TTC549 (cell line): ENCODE data around the gene PRAMEF10.
"Not testable (repeated sequence)": the region's sequence is repeated elsewhere in the genome, so short reads cannot be mapped to it uniquely, and the experiment has no call there.

ENCODE experiments used
- FAIRE-seq: peaks from 2 replicates; lab custom pipeline; 2012; peaks lifted over from hg19 to GRCh38; lab: Jason Lieb, UNC

The PRAMEF10 gene, protein sequence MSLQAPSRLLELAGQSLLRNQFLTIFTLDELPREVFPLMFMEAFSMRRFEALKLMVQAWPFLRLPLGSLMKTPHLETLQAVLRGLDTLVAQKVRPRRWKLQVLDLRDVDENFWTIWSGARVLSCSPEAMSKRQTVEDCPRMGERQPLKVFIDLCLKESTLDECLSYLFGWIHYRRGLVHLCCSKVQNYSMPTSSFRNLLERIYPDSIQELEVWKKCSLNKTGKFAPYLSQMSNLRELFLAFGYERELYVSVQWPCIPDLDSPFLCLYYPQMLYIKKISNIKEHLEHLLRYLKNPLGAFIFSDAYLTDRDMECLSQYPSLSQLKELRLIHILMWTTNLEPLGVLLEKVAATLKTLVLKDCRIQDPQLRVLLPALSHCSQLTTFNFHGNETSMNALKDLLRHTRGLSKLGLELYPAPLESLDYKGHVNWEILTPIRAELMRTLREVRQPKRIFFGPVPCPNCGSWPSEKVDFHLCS

DNA sequence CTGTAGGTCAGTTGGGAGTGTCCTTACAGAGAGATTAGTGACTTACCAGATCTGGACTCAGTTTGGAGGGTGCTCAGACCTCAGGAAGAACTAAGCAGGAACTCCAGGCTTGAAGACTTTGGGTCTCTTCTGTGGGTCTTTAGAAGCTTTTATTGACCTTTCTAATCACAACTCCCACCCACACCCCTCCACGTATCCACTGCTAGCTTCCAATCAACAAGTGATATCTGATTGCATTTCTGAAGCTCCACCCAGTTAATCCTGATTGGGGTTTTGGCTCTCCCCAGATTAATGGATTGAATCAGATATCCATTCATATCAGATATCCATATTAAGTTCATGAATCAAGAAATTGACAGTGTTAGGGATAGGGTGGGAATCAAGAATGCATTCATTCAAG, at the start of gene PRAMEF10:
Gene PRAMEF10, minus strand, starts transcription at position 101 of the 400 bp plus-strand sequence. CDS start 2,423 bp downstream, outside the sequence.
- not testable (repeated sequence) for FAIRE-seq

GRCh38 chr1:12947480-12947879, 49.4 kb upstream of the PRAMEF10 start, which contains the start of gene PRAMEF6:
TSS of gene PRAMEF6 (minus strand) at chr1:12947580. CDS start at chr1:12942518, 5,062 bp downstream.
- not testable (repeated sequence) for FAIRE-seq

DNA sequence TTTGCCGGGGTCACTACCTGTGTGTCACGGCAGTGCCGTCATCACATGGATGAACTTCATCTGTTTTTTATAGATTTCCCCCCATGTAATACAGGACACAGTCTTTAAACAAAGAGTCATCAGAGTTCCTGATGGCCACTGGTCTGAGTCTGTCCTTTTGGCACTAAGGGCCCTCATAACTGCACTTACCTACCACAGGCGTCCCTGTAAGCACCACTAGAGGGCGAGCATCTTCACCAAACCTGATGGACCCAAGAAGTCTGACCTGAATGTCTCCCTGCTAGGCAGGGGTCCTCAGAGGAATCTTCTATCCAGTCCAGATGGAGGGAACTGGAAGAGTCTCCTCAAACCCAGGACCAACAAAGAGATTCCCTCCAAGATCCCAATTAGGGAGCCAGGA, 26.3 kb upstream of the PRAMEF10 start:
- not testable (repeated sequence) for FAIRE-seq

DNA sequence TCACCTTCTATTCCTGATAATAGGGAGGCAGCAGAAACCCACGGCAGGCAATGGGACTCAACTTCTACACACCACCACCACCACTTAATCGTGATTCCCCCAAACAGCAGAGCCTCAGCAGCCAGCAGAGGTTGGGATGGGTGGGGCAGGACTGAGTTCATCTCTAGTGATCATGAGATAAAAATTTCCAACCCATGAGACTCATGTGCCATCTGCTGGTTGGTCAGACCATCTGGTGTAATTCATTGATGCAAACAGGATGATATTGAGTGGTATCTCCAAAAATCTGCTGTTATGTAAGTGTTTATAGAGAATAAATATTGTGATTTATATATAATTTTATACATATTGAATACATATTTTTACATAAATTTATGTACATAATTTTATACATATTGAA, 23.7 kb upstream of the PRAMEF10 start:
- FAIRE-seq = peak; percentile 33

DNA sequence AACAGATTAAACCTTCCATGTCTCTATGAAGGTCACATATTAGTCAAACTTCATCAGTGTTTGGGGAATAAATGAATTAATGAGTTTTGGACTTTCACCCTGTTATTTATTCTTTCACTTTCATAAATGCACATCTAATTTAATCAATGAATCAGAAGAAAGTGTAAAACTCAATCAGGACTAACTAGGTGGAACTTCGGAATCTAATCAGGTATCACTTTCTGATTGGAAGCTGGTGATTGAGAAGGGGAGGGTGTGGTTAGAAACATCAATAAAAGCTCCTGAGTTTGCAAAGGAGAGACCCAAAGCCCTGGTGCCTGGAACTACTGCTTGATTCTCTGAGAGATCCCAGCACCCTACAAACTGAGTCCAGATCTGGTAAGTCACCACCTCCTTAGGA, 18.2 kb upstream of the PRAMEF10 start, which contains the start of gene PRAMEF7:
Gene PRAMEF7, plus strand, starts transcription at position 301 of the 400 bp plus-strand sequence. CDS start 1,083 bp downstream, outside the sequence.
- not testable (repeated sequence) for FAIRE-seq

GRCh38 chr1:12903793-12904572, 5.9 kb upstream of the PRAMEF10 start:
- not testable (repeated sequence) for FAIRE-seq

DNA sequence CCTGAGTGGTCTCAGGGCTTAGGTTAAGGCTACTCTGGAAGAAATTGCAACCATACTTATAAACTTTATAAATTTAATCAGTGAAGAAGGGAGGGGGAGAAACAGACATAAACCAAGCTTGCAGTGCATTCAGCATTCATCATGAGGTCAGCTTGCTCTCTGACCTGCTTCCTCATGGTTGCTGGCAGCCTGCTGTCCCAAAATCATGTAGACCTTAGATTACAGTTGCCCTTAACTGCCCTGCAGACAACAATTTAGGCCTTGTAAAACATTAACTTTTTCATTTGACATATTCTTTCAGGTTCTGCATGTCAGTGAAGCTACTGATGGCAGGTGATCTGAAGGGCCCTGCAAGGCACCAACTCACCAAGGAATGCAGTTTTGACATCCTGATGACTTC, 1.1 kb upstream of the PRAMEF10 start:
- not testable (repeated sequence) for FAIRE-seq

DNA sequence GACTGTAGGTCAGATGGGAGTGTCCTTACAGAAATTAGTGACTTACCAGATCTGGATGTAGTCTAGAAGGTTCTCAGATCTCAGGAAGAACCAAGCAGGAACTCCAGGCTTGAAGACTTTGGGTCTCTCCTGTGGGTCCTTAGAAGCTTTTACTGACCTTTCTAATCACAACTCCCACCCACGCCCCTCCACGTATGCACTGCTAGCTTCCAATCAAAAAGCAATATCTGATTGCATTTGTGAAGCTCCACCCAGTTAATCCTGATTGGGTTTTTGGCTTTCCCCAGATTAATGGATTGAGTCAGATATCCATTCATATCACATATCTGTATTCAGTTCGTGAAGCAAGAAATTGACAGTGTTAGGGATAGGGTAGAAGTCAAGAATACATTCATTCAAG, 12.0 kb downstream of the PRAMEF10 start, which contains the start of gene PRAMEF4:
Gene PRAMEF4, minus strand, starts transcription at position 101 of the 400 bp plus-strand sequence. CDS start 2,807 bp downstream, outside the sequence.
- not testable (repeated sequence) for FAIRE-seq

GRCh38 chr1:12878453-12878852, 19.6 kb downstream of the PRAMEF10 start:
- not testable (repeated sequence) for FAIRE-seq

- not testable (repeated sequence) for FAIRE-seq
Observed at GRCh38 chr1:12863131-12863880, 34.8 kb downstream of the PRAMEF10 start.

DNA sequence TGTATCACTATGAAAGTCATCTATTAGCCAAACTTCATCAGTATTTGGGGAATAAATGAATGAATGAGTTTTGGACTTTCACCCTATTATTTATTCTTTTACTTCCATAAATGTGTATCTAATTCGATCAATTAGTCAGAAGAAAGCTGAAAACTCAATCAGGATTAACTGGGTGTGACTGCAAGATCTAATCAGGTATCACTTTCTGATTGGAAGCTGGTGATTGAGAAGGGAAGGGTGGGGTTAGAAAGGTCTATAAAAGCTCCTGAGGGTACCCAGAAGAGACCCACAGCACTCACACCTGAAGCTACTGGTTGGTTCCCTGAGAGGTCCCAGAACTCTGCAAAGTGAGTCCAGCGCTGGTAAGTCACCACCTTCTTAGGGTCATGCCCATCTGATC, 41.3 kb downstream of the PRAMEF10 start, which contains the start of gene PRAMEF2:
Gene PRAMEF2, plus strand, starts transcription at position 301 of the 400 bp plus-strand sequence. CDS start 1,924 bp downstream, outside the sequence.
- FAIRE-seq = not testable (repeated sequence)

DNA sequence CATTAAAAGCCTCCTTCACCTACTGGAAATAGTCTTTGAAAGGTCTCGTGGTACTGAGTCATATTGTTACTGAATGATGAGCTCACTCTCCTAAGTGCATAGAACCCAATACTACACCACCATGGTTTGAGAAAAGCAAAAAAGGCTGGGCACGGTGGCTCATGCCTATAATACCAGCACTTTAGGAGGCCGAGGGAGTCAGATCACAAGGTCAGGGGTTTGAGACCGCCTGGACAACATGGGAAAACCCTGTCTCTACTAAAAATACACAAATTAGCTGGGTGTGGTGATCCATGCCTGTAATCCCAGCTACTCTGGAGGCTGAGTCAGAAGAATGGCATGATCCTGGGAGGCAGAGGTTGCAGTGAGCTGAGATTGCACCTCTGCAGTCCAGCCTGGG, 46.3 kb downstream of the PRAMEF10 start:
- FAIRE-seq = no peak

DNA sequence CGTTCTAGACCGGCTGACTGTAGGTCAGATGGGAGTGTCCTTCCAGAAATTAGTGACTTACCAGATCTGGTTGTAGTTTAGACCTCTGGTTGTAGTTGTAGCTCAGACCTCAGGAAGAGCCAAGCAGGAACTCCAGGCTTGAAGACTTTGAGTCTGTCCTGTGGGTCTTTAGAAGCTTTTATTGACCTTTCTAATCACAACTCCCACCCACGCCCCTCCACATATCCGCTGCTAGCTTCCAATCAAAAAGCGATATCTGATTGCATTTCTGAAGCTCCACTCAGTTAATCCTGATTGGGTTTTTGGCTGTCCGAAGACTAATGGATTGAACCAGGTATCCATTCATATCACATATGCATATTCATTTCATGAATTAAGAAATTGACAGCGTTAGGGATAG, 49.5 kb downstream of the PRAMEF10 start, which contains the start of gene HNRNPCL1:
Gene HNRNPCL1, minus strand, starts transcription at position 101 of the 400 bp plus-strand sequence. CDS start 431 bp downstream, outside the sequence.
- FAIRE-seq = not testable (repeated sequence)
